Stimulated activated naive CD8-positive, alpha-beta T cell treated with anti-CD3 and anti-CD28 coated beads, Interleukin-15, Interleukin-2, amounts not matched to agents 100 ng/mL and 50 ng/mL, for 24 hours (primary cell): ENCODE results near the gene SLC45A1.
"Not testable (repeated sequence)": the region's sequence is repeated elsewhere in the genome, so short reads cannot be mapped to it uniquely, and the experiment has no call there.

Experiments
- H3K27ac Mint-ChIP-seq: one replicate; pipeline ENCODE4 v1.8.0; 2021; ENCODE audit warnings: mild to moderate bottlenecking, mixed read lengths
- H3K27me3 Mint-ChIP-seq: one replicate; pipeline ENCODE4 v1.8.0; 2021; ENCODE audit warnings: mixed read lengths
- H3K36me3 Mint-ChIP-seq: one replicate; pipeline ENCODE4 v1.8.0; 2021; ENCODE audit warnings: low read depth, mixed read lengths
- H3K4me1 Mint-ChIP-seq: one replicate; pipeline ENCODE4 v1.8.0; 2021; ENCODE audit warnings: low read depth, mixed read lengths
- H3K4me3 Mint-ChIP-seq: one replicate; pipeline ENCODE4 v1.8.0; 2021; ENCODE audit warnings: mild to moderate bottlenecking, mixed read lengths
- H3K9me3 Mint-ChIP-seq: one replicate; pipeline ENCODE4 v1.8.0; 2021; ENCODE audit warnings: mixed read lengths

Gene SLC45A1

DNA sequence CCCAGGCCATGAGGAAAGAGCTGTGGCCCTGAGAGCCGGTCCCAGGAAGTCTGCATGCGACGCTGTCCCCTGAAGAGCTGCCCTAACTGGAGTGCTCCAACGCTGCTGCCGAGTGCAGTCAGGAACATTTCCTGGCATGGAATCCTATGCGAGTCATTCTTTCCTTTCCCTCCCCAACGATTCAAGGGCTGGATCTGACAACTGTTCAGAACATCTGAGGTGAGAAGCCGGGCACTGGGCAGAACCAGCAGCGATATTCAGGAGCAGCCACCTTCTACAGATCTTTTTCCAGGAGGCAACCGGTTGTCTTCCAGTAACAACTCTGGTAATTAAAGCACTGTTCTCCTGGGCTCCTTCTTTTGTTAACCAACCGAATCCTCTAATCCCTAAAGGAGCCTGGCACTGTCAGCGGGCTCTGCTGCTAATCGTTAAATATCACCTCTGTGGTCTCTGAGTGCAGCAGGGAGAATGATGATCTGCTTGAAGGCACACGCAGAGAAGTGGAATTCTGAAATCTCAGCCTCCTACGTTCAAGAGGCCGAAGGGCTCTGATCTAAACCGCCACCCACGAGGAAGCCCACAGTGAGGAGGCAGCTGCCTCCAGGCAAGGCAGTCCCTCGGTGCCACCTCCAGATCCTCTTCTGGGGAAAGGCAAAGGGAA, 55.8 kb downstream of the SLC45A1 start:
- no peaks in the 10 kb centered on the region for H3K9me3 Mint-ChIP-seq
- H3K27me3 Mint-ChIP-seq = no peaks in the 10 kb centered on the region
- peaks cover 32% of the 10 kb centered on the region for H3K4me1 Mint-ChIP-seq
- peaks cover 6% of the 10 kb centered on the region for H3K36me3 Mint-ChIP-seq
- H3K4me3 Mint-ChIP-seq = no peak overlapping the region
- peak overlapping the region; percentile 70 for H3K27ac Mint-ChIP-seq

GRCh38 chr1:8374356-8374755, 56.4 kb downstream of the SLC45A1 start:
- Mint-ChIP-seq H3K4me1 (peaks cover 38% of the 10 kb centered on the region), H3K4me3 (no peak overlapping the region), H3K27ac (peak overlapping the region; percentile 18), H3K27me3 (no peaks in the 10 kb centered on the region), H3K9me3 (no peaks in the 10 kb centered on the region), H3K36me3 (peaks cover 6% of the 10 kb centered on the region)

- peaks cover 6% of the 10 kb centered on the region for H3K36me3 Mint-ChIP-seq
- no peaks in the 10 kb centered on the region for H3K9me3 Mint-ChIP-seq
- peak overlapping the region; percentile 36 for H3K27ac Mint-ChIP-seq
- peaks cover 40% of the 10 kb centered on the region for H3K4me1 Mint-ChIP-seq
- no peaks in the 10 kb centered on the region for H3K27me3 Mint-ChIP-seq
- no peak overlapping the region for H3K4me3 Mint-ChIP-seq
Measured at GRCh38 chr1:8374812-8375211, 56.9 kb downstream of the SLC45A1 start.

- peaks cover 46% of the 10 kb centered on the region for H3K4me1 Mint-ChIP-seq
- H3K36me3 Mint-ChIP-seq = peaks cover 12% of the 10 kb centered on the region
Measured at GRCh38 chr1:8376358-8376840, 58.5 kb downstream of the SLC45A1 start.

DNA sequence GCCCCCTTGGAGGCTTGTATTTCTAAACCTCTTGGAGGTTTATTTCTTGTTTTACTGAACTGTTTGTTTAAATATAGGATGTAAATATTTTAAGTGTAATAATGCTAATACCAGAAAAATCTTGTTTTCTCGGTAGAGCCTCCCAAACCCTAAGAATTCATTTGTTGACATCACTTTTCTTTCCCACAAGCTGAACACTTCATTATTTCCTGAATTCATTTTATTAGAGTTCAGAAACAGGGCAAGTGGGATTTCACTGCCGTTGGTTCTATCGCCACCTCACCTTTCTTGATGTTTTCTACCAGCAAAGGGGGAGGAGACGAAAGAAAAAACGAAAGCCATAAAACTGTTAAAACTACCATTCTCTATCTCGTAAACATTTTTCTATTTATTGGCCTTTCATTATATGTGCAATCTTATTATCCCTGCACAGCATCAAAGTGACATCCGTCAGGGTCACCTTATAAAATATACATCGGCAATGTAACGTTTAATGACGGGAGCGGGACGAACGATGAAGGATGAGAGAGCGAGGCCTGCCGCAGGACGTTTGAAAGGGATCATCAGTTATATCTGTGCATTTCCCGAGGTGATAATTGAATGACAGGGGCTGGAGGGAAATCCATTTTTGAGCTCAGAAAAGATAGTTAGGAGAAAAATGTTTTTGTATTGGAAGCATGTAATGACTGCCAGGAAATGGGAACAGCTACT, 59.5 kb downstream of the SLC45A1 start:
- no peaks in the 10 kb centered on the region for H3K27me3 Mint-ChIP-seq
- no peaks in the 10 kb centered on the region for H3K9me3 Mint-ChIP-seq
- H3K4me3 Mint-ChIP-seq = no peak overlapping the region
- no peak overlapping the region for H3K27ac Mint-ChIP-seq
- H3K36me3 Mint-ChIP-seq = peaks cover 16% of the 10 kb centered on the region
- peaks cover 53% of the 10 kb centered on the region for H3K4me1 Mint-ChIP-seq

More at GRCh38 chr1:8376358-8376840, 58.5 kb downstream of the SLC45A1 start:
- Mint-ChIP-seq H3K9me3 (no peaks in the 10 kb centered on the region), H3K27ac (no peak overlapping the region), H3K4me3 (no peak overlapping the region), H3K27me3 (no peaks in the 10 kb centered on the region)

DNA sequence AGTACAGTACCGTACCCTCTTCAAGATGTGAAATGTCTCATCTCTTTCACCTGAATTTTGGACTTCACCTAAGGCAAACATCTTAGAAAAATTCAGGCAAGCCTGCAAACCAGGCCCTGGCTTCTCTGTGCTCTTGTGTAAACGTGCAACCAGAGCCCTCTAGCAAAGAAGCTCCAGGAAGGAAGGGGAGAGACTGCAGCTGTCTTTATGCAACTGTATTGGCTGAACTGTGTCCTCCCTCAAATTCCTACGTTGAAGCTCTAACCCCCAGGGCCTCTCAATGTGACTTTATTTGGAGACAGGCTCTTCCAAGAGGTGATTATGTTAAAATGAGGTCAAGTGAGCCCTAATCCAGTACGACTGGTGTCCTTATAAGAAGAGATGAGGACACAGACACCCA, 60.3 kb downstream of the SLC45A1 start:
- Mint-ChIP-seq H3K36me3 (peaks cover 20% of the 10 kb centered on the region), H3K4me1 (peaks cover 58% of the 10 kb centered on the region), H3K9me3 (no peaks in the 10 kb centered on the region), H3K4me3 (no peak overlapping the region), H3K27ac (no peak overlapping the region), H3K27me3 (no peaks in the 10 kb centered on the region)

- Mint-ChIP-seq H3K4me3 (no peak overlapping the region), H3K27me3 (no peaks in the 10 kb centered on the region), H3K9me3 (no peaks in the 10 kb centered on the region), H3K27ac (no peak overlapping the region), H3K4me1 (peaks cover 64% of the 10 kb centered on the region), H3K36me3 (peaks cover 22% of the 10 kb centered on the region)
Measured at GRCh38 chr1:8378981-8379470, 61.1 kb downstream of the SLC45A1 start.

DNA sequence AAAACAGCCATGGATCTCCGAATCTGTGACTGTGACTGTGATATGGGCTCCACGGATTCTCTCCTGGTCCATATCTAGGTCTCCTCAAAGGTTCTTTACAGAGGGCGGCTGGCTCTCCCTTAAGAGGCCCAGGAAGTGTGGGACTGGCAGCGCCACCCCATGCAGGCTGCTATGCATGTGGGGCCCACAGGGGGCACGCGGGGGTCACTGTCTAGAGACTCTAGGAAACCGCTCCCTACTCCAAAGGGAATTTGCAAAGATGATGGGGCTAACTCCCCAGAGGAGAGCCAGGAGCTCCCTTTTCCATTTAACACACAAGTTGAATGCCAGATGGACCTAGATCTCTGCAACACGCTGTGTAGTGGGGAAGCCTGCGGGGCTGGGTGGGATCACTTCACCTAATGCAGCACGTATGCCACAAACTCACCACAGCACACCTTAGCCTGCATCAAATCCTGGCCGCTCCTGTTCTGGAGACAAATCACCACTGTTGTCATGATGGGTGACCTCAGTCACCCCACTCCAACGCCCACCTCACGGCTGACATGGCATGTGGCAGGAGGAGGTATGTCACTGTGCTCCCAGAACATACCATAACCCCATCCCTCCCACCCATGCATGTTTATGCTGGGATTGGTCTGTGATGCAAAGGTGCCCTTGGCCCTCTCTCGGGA, 61.7 kb downstream of the SLC45A1 start:
- peaks cover 24% of the 10 kb centered on the region for H3K36me3 Mint-ChIP-seq
- no peak overlapping the region for H3K4me3 Mint-ChIP-seq
- no peak overlapping the region for H3K27ac Mint-ChIP-seq
- H3K27me3 Mint-ChIP-seq = no peaks in the 10 kb centered on the region
- no peaks in the 10 kb centered on the region for H3K9me3 Mint-ChIP-seq
- peaks cover 66% of the 10 kb centered on the region for H3K4me1 Mint-ChIP-seq

- not testable (repeated sequence) for H3K27me3 Mint-ChIP-seq, H3K4me3 Mint-ChIP-seq, H3K9me3 Mint-ChIP-seq
- Mint-ChIP-seq H3K4me1 (peaks cover 68% of the 10 kb centered on the region), H3K27ac (peak overlapping the region; percentile 21), H3K36me3 (peaks cover 27% of the 10 kb centered on the region)
Measured at GRCh38 chr1:8380310-8380709, 62.4 kb downstream of the SLC45A1 start.

DNA sequence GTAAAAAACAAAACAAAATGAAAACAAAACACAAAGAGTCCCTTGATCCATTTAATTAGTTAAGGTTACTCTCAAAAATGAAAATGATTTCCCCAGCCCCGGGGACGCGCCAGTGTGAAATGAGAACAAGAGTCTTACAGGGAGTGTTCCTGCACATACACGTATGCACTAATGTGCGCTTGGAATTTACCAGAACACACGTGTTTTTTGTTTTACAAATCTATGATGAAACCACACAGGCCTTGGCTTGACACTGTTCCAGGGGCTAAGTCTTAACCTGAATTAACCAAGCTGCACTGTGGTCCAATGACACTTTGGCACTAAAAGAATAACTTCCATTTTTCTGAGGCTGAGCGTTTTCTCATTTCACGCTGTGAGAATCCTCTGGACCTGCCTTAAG, 63.7 kb downstream of the SLC45A1 start:
- no peak overlapping the region for H3K27ac Mint-ChIP-seq
- no peaks in the 10 kb centered on the region for H3K27me3 Mint-ChIP-seq
- peaks cover 33% of the 10 kb centered on the region for H3K36me3 Mint-ChIP-seq

DNA sequence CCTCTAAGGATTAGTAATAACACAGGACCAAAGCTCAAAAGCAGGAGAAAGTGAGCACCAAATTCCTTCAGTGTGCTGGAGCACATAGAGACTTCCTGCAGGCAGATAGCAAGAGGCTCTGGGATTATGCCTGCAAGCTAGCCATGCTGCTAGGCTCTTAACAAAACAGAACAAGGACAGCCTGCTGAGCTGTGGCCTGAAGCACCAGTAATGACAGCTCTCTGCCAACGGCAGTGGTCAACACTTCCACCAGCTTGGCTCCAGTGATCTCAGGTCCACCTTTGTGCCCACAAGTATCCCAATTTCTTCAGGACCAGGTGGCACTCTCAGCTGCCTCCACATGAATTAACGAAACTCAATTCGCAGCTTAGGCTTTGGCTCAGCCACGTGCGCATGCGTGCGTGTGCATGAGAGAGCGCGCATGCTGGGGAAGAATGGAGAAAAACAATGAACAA, 64.2 kb downstream of the SLC45A1 start:
- peaks cover 34% of the 10 kb centered on the region for H3K36me3 Mint-ChIP-seq
- H3K27ac Mint-ChIP-seq = no peak overlapping the region
- H3K4me1 Mint-ChIP-seq = peaks cover 76% of the 10 kb centered on the region
- H3K9me3 Mint-ChIP-seq = no peaks in the 10 kb centered on the region
- H3K27me3 Mint-ChIP-seq = no peaks in the 10 kb centered on the region
- no peak overlapping the region for H3K4me3 Mint-ChIP-seq

More for the DNA sequence above, 63.7 kb downstream of the SLC45A1 start:
- peaks cover 71% of the 10 kb centered on the region for H3K4me1 Mint-ChIP-seq
- H3K4me3 Mint-ChIP-seq = no peak overlapping the region
- H3K9me3 Mint-ChIP-seq = no peaks in the 10 kb centered on the region

- Mint-ChIP-seq H3K9me3 (no peaks in the 10 kb centered on the region), H3K4me3 (peak overlapping the region; percentile 30), H3K4me1 (peaks cover 71% of the 10 kb centered on the region), H3K27ac (peak overlapping the region; percentile 64), H3K27me3 (no peaks in the 10 kb centered on the region), H3K36me3 (peaks cover 28% of the 10 kb centered on the region)
Measured at GRCh38 chr1:8382608-8383505, 64.9 kb downstream of the SLC45A1 start.

GRCh38 chr1:8384088-8384487, 66.2 kb downstream of the SLC45A1 start:
- no peak overlapping the region for H3K27ac Mint-ChIP-seq
- no peaks in the 10 kb centered on the region for H3K27me3 Mint-ChIP-seq
- peaks cover 32% of the 10 kb centered on the region for H3K36me3 Mint-ChIP-seq
- H3K4me3 Mint-ChIP-seq = no peak overlapping the region
- peaks cover 70% of the 10 kb centered on the region for H3K4me1 Mint-ChIP-seq
- H3K9me3 Mint-ChIP-seq = no peaks in the 10 kb centered on the region

DNA sequence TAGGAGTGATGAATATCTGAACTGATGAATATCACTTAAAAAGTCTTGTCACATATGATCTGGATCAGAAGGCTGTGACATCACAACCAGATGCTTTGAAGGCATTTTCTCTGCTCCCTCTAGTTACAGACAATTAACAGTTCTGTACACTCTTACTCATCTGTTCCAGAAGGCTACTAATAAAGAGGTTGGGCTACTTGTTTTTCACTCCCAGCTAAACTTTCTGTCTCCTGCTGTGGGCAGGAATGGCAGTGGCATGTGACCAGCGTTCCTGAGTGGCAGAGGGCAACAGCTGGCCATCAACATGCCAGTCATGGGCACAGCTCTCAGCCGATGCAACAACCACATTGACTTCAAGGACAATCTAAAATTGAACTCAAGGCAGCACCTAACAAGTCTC, 66.7 kb downstream of the SLC45A1 start:
- Mint-ChIP-seq H3K9me3 (no peaks in the 10 kb centered on the region), H3K36me3 (peaks cover 33% of the 10 kb centered on the region), H3K27me3 (no peaks in the 10 kb centered on the region), H3K27ac (no peak overlapping the region), H3K4me1 (peaks cover 67% of the 10 kb centered on the region), H3K4me3 (no peak overlapping the region)
